ENCODE results near the gene AQP2. TPM values are rescaled to one million over a fixed set of nuclear protein-coding genes. Genes with fewer than 3 reads are reported as not detected.
A peak's percentile ranks its signal among the peaks of the same experiment; 100 is the strongest.

AQP2 gene
- total and polyA plus RNA-seq, 4 donors, result not detected

GRCh38 chr12:49951411-49952240 is 1.1 kb downstream of the AQP2 start:
- H3K4me3 ChIP-seq, result no peak overlapping the region
- no peak for TF ChIP-seq CTCF (IDR thresholded peaks at IDR 0.05; ENCODE audit: control extremely low read depth, extremely low read depth)
- H3K27ac ChIP-seq (ENCODE audit: low read depth in 1 of 2, low read length in 1 of 2), result no peak overlapping the region
- H3K9ac ChIP-seq (ENCODE audit: insufficient read depth in 1 of 2, low read length in 2 of 2), result no peak overlapping the region
- DNase-seq, result peak in 1 of 3 donors; percentile 10
- no peak for ATAC-seq (ENCODE audit: insufficient read depth, low FRiP score)
- peaks cover 0 to 2% (median 0%) of the 10 kb centered on the region in 4 donors for H3K9me3 ChIP-seq (ENCODE audit: control insufficient read depth in 4 of 4, insufficient read depth in 3 of 4, low read length in 3 of 4)
- H3K36me3 ChIP-seq (ENCODE audit: control insufficient read depth in 4 of 4, insufficient read depth in 4 of 4, low read length in 4 of 4), result no peaks in the 10 kb centered on the region
- H3K27me3 ChIP-seq (ENCODE audit: control insufficient read depth in 3 of 3, insufficient read depth in 3 of 3, low read length in 2 of 3), result peaks cover 0 to 17% (median 8%) of the 10 kb centered on the region in 3 donors
- peaks cover 0 to 4% (median 3%) of the 10 kb centered on the region in 5 donors for H3K4me1 ChIP-seq (ENCODE audit: control insufficient read depth in 5 of 5, insufficient read depth in 5 of 5, low read length in 5 of 5)
- WGBS, 2 donors, result 78 to 79% methylated on average over 14 of the region's 14 CpGs

- Histone ChIP-seq H3K27me3 (ENCODE audit: control insufficient read depth in 3 of 3, insufficient read depth in 3 of 3, low read length in 2 of 3) (peaks cover 0 to 25% (median 13%) of the 10 kb centered on the region in 3 donors), H3K36me3 (ENCODE audit: control insufficient read depth in 4 of 4, insufficient read depth in 4 of 4, low read length in 4 of 4) (no peaks in the 10 kb centered on the region), H3K4me1 (ENCODE audit: control insufficient read depth in 5 of 5, insufficient read depth in 5 of 5, low read length in 5 of 5) (peaks cover 0 to 4% (median 3%) of the 10 kb centered on the region in 5 donors), H3K4me3 (no peak overlapping the region), H3K9ac (ENCODE audit: insufficient read depth in 1 of 2, low read length in 2 of 2) (no peak overlapping the region), H3K9me3 (ENCODE audit: control insufficient read depth in 4 of 4, insufficient read depth in 3 of 4, low read length in 3 of 4) (peaks cover 0 to 2% (median 0%) of the 10 kb centered on the region in 4 donors), H3K27ac (ENCODE audit: low read depth in 1 of 2, low read length in 1 of 2) (no peak overlapping the region)
- no peak for DNase-seq
- ATAC-seq (ENCODE audit: insufficient read depth, low FRiP score), result no peak
- 56 to 67% methylated on average over 1 of the region's 1 CpG for WGBS, 2 donors
- no peak for TF ChIP-seq CTCF (IDR thresholded peaks at IDR 0.05; ENCODE audit: control extremely low read depth, extremely low read depth)
Measured at GRCh38 chr12:49952391-49953055, 2.0 kb downstream of the AQP2 start.

- Histone ChIP-seq H3K4me3 (no peak overlapping the region), H3K9me3 (ENCODE audit: control insufficient read depth in 4 of 4, insufficient read depth in 3 of 4, low read length in 3 of 4) (peaks cover 0 to 2% (median 0%) of the 10 kb centered on the region in 4 donors), H3K4me1 (ENCODE audit: control insufficient read depth in 5 of 5, insufficient read depth in 5 of 5, low read length in 5 of 5) (peaks cover 0 to 4% (median 3%) of the 10 kb centered on the region in 5 donors), H3K27me3 (ENCODE audit: control insufficient read depth in 3 of 3, insufficient read depth in 3 of 3, low read length in 2 of 3) (peaks cover 0 to 29% (median 13%) of the 10 kb centered on the region in 3 donors), H3K27ac (ENCODE audit: low read depth in 1 of 2, low read length in 1 of 2) (peak overlapping the region in 1 of 2 donors; percentile 7), H3K36me3 (ENCODE audit: control insufficient read depth in 4 of 4, insufficient read depth in 4 of 4, low read length in 4 of 4) (no peaks in the 10 kb centered on the region), H3K9ac (ENCODE audit: insufficient read depth in 1 of 2, low read length in 2 of 2) (no peak overlapping the region)
- TF ChIP-seq CTCF (IDR thresholded peaks at IDR 0.05; ENCODE audit: control extremely low read depth, extremely low read depth), result no peak
- ATAC-seq (ENCODE audit: insufficient read depth, low FRiP score) (no peak), DNase-seq (no peak)
- 73 to 79% methylated on average over 4 of the region's 4 CpGs for WGBS, 2 donors
Measured at GRCh38 chr12:49953151-49953550, 2.6 kb downstream of the AQP2 start.

Data from lung (tissue), 12 donors.